ENCODE measurements around the gene FHOD3.

DNA sequence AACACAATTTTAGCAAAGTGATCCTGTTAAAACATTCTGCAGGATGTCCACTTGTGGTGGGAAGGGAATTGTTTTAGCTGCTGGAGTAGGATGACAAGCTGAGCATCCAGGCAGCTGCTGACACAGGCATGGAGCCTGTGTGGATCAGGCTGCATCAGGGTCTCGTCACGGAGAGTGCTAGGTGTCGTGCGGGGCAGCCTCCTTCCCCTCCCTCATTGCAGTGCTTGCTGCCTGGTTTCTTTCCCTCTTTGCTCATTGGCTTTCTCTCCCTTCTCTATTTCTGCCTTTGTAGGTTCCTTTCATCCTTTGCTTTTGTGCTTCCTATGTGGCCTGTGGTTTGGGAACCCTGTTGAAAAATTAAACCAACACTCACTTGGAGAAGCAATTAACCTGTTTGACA lies 358.4 kb downstream of the FHOD3 start:
- no peak for TF ChIP-seq POLR2A (IDR thresholded peaks at IDR 0.05)
- TF ChIP-seq, protein P1, sequence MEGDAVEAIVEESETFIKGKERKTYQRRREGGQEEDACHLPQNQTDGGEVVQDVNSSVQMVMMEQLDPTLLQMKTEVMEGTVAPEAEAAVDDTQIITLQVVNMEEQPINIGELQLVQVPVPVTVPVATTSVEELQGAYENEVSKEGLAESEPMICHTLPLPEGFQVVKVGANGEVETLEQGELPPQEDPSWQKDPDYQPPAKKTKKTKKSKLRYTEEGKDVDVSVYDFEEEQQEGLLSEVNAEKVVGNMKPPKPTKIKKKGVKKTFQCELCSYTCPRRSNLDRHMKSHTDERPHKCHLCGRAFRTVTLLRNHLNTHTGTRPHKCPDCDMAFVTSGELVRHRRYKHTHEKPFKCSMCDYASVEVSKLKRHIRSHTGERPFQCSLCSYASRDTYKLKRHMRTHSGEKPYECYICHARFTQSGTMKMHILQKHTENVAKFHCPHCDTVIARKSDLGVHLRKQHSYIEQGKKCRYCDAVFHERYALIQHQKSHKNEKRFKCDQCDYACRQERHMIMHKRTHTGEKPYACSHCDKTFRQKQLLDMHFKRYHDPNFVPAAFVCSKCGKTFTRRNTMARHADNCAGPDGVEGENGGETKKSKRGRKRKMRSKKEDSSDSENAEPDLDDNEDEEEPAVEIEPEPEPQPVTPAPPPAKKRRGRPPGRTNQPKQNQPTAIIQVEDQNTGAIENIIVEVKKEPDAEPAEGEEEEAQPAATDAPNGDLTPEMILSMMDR (IDR thresholded peaks at IDR 0.05): no peak

Measured in uterus (tissue), 2 donors.